Measurements from ENCODE around the gene ACTN1.

DNA sequence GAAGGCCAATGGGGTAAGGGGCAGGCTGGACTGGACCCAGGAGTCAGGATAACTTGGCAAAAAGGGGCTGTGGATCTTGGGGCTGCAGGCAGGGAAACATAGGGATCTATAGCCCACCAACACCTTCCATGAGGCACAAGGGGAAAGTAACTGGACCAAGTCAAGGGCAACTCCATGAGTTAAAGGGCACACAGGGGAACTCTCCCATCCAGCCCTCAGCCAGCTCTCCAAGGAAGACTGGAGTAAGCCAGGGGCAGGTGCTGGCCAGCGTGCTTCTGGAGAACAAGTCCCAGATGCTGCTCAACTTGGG lies 154.9 kb downstream of the ACTN1 start:
- TF ChIP-seq, protein P1, sequence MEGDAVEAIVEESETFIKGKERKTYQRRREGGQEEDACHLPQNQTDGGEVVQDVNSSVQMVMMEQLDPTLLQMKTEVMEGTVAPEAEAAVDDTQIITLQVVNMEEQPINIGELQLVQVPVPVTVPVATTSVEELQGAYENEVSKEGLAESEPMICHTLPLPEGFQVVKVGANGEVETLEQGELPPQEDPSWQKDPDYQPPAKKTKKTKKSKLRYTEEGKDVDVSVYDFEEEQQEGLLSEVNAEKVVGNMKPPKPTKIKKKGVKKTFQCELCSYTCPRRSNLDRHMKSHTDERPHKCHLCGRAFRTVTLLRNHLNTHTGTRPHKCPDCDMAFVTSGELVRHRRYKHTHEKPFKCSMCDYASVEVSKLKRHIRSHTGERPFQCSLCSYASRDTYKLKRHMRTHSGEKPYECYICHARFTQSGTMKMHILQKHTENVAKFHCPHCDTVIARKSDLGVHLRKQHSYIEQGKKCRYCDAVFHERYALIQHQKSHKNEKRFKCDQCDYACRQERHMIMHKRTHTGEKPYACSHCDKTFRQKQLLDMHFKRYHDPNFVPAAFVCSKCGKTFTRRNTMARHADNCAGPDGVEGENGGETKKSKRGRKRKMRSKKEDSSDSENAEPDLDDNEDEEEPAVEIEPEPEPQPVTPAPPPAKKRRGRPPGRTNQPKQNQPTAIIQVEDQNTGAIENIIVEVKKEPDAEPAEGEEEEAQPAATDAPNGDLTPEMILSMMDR (conservative IDR thresholded peaks at IDR 0.05; ENCODE audit: low read depth, low read length) = no peak
- TF ChIP-seq EZH2 (IDR thresholded peaks at IDR 0.05; ENCODE audit: borderline replicate concordance, low read depth, low read length, poor library complexity, severe bottlenecking) = no peak
